Measurements from ENCODE around the gene KLHL11.

Gene KLHL11

DNA sequence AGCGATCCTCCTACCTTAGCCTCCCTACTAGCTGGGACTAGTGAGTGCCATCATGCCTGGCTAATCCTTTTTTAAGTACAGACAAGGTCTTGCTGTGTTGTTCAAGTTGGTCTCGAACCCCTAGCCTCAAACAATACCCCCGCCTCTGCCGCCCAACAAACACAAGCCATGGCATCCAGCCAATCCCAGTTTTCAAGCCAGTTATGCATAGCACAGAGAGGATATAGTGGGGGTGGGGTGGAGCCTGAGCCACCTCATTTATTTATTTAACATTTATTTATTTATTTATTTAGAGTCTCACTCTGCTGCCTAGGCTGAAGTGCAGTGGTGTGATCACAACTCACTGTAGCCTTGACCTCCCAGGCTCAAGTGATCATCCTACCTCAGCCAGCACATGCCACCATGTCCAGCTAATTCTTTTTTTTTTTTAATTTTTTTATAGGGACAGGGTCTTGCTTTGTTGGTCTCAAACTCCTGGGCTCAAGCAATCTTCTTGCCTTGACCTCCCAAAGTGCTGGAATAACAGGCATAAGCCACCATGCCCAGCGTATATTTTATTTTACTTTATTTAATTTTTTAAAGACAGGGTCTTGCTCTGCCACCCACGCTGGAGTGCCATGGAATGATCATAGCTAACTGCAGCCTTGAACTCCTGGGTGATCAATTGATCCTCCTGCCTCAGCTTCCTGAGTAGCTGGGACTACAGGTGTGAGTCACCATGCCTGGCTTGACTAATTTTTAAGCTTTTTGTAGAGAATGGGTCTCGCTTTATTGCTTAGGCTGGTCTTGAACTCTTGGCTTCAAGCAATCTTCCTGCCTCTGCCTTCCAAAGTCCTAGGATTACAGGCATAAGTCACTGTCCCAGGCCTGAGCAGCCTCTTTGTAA, 26.2 kb upstream of the KLHL11 start:
- H3K79me2 ChIP-seq (ENCODE audit: control insufficient read depth, low read length) = no peaks in the 10 kb centered on the region; the same call in 1 of the 2 replicates
- H3K27ac ChIP-seq (ENCODE audit: low read depth, low read length) = no peak overlapping the region
- no peaks in the 10 kb centered on the region for H3K9me3 ChIP-seq (ENCODE audit: control insufficient read depth, insufficient read depth, low read length)
- no peak overlapping the region for H3K4me3 ChIP-seq (ENCODE audit: low read length)
- TF ChIP-seq, protein P1, sequence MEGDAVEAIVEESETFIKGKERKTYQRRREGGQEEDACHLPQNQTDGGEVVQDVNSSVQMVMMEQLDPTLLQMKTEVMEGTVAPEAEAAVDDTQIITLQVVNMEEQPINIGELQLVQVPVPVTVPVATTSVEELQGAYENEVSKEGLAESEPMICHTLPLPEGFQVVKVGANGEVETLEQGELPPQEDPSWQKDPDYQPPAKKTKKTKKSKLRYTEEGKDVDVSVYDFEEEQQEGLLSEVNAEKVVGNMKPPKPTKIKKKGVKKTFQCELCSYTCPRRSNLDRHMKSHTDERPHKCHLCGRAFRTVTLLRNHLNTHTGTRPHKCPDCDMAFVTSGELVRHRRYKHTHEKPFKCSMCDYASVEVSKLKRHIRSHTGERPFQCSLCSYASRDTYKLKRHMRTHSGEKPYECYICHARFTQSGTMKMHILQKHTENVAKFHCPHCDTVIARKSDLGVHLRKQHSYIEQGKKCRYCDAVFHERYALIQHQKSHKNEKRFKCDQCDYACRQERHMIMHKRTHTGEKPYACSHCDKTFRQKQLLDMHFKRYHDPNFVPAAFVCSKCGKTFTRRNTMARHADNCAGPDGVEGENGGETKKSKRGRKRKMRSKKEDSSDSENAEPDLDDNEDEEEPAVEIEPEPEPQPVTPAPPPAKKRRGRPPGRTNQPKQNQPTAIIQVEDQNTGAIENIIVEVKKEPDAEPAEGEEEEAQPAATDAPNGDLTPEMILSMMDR (IDR thresholded peaks at IDR 0.05; ENCODE audit: low read depth, low read length, poor library complexity, severe bottlenecking) = no peak
- TF ChIP-seq EZH2phosphoT487 (IDR thresholded peaks at IDR 0.05; ENCODE audit: borderline replicate concordance, low read length) = no peak
- H3K4me1 ChIP-seq (ENCODE audit: control insufficient read depth, low read length) = no peaks in the 10 kb centered on the region
- H3K27me3 ChIP-seq (ENCODE audit: control insufficient read depth, low read length) = no peaks in the 10 kb centered on the region
- H4K20me1 ChIP-seq (ENCODE audit: control insufficient read depth, insufficient read depth, low read depth, low read length) = no peaks in the 10 kb centered on the region
- no peaks in the 10 kb centered on the region for H3F3A ChIP-seq (ENCODE audit: control insufficient read depth, insufficient read depth)
- H3K36me3 ChIP-seq (ENCODE audit: control insufficient read depth, low read length) = peaks cover 87% of the 10 kb centered on the region
- H3K4me2 ChIP-seq (ENCODE audit: low read length) = no peak overlapping the region
- H3K9me2 ChIP-seq (replicated peaks; ENCODE audit: control insufficient read depth, low read length) = no peaks in the 10 kb centered on the region

DNA sequence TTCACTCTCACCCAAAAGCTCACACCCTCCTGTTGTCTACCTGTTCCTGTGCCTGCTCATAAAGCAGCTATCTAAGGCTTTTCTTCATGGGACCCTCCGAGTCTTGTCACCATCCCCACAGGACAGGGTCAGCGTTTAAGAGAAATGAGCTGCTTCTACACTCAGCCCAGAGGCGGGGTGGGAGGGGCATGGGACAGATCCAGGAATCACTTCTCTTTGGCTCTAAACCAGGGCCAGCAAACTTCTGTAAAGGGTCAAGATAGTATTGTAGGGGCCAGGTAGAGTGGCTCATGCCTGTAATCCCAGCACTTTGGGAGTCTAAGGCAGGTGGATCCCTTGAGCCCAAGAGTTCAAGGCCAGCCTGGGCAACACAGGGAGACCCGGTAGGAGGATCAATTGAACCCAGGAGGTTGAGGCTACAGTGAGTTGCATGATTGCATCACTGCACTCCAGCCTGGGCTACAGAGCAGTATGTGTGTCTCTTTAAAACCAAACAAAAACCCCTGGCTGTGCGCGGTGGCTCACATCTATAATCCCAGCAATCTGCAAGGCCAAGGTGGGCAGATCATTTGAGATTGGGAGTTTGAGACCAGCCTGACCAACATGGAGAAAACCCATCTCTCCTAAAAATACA, 23.2 kb upstream of the KLHL11 start:
- TF ChIP-seq, protein P1 (IDR thresholded peaks at IDR 0.05; ENCODE audit: low read depth, low read length, poor library complexity, severe bottlenecking) = no peak
- TF ChIP-seq EZH2phosphoT487 (IDR thresholded peaks at IDR 0.05; ENCODE audit: borderline replicate concordance, low read length) = no peak
- Histone ChIP-seq H3K9me3 (ENCODE audit: control insufficient read depth, insufficient read depth, low read length) (no peaks in the 10 kb centered on the region), H3K4me3 (ENCODE audit: low read length) (no peak overlapping the region), H3K27ac (ENCODE audit: low read depth, low read length) (no peak overlapping the region), H3K9me2 (replicated peaks; ENCODE audit: control insufficient read depth, low read length) (no peaks in the 10 kb centered on the region), H3K27me3 (ENCODE audit: control insufficient read depth, low read length) (no peaks in the 10 kb centered on the region), H3K4me1 (ENCODE audit: control insufficient read depth, low read length) (no peaks in the 10 kb centered on the region), H3K4me2 (ENCODE audit: low read length) (no peak overlapping the region), H3K36me3 (ENCODE audit: control insufficient read depth, low read length) (peaks cover 87% of the 10 kb centered on the region), H4K20me1 (ENCODE audit: control insufficient read depth, insufficient read depth, low read depth, low read length) (0 out of 2 replicates have a peak, but pooled peaks cover 6% of the 10 kb centered on the region), H3F3A (ENCODE audit: control insufficient read depth, insufficient read depth) (no peaks in the 10 kb centered on the region), H3K79me2 (ENCODE audit: control insufficient read depth, low read length) (no peaks in the 10 kb centered on the region; the same call in 1 of the 2 replicates)

DNA sequence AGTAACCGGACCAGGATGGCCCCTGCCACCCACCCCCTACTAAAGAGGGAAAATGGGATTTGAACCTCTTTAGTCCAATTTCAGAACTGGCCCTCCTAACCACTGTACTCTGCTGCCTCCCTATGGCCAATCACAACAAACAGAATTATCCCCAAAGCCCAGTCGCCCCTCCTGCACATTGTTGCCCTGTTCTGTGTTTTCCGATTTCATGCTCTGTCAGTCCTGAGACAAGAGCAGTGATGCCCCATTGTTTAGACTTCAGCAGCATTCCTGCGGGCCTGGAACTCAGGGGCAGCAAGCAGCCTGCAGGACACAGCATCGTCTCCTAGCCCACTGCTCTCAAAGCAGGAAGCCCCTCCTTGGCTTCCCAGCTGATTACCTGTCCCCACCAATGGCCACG, 20.5 kb upstream of the KLHL11 start:
- Histone ChIP-seq H3F3A (ENCODE audit: control insufficient read depth, insufficient read depth) (no peaks in the 10 kb centered on the region), H4K20me1 (ENCODE audit: control insufficient read depth, insufficient read depth, low read depth, low read length) (0 out of 2 replicates have a peak, but pooled peaks cover 6% of the 10 kb centered on the region), H3K79me2 (ENCODE audit: control insufficient read depth, low read length) (no peaks in the 10 kb centered on the region; the same call in 1 of the 2 replicates), H3K36me3 (ENCODE audit: control insufficient read depth, low read length) (peaks cover 87% of the 10 kb centered on the region), H3K4me1 (ENCODE audit: control insufficient read depth, low read length) (no peaks in the 10 kb centered on the region), H3K4me2 (ENCODE audit: low read length) (no peak overlapping the region), H3K9me2 (replicated peaks; ENCODE audit: control insufficient read depth, low read length) (no peaks in the 10 kb centered on the region), H3K27me3 (ENCODE audit: control insufficient read depth, low read length) (no peaks in the 10 kb centered on the region), H3K9me3 (ENCODE audit: control insufficient read depth, insufficient read depth, low read length) (no peaks in the 10 kb centered on the region), H3K4me3 (ENCODE audit: low read length) (no peak overlapping the region), H3K27ac (ENCODE audit: low read depth, low read length) (no peak overlapping the region)
- TF ChIP-seq, protein P1 (IDR thresholded peaks at IDR 0.05; ENCODE audit: low read depth, low read length, poor library complexity, severe bottlenecking) = peak; percentile 40
- no peak for TF ChIP-seq EZH2phosphoT487 (IDR thresholded peaks at IDR 0.05; ENCODE audit: borderline replicate concordance, low read length)
